Smooth muscle cell (in vitro differentiated cells): ENCODE results near the gene SBNO2. TPM values are rescaled to one million over a fixed set of nuclear protein-coding genes. Genes with fewer than 3 reads are reported as not detected.

Source experiments
- DNase-seq: peaks from one replicate; lab custom pipeline; 2025; ENCODE audit not compliant: unreplicated experiment; lab: John Stamatoyannopoulos, UW
- H2AFZ ChIP-seq: fragments of 200-600 bp; sonication (generic); 2 replicates; pipeline ENCODE4 v1.6.0; 2016; ENCODE audit warnings: antibody characterized with exemption, low read depth, mild to moderate bottlenecking
- H3F3A ChIP-seq: fragments of 200-600 bp; sonication (generic); 2 replicates; pipeline ENCODE4 v1.6.0; 2017; ENCODE audit warnings: antibody characterized with exemption, low read depth
- H3K27ac ChIP-seq: fragments of 200-600 bp; sonication (generic); 2 replicates; pipeline ENCODE4 v1.5.1; 2016; ENCODE audit warnings: low read depth, mild to moderate bottlenecking
- H3K27me3 ChIP-seq: fragments of 200-600 bp; sonication (generic); 2 replicates; pipeline ENCODE4 v1.6.1; 2016; ENCODE audit warnings: low read depth, mild to moderate bottlenecking
- H3K36me3 ChIP-seq: fragments of 200-600 bp; sonication (generic); 2 replicates; pipeline ENCODE4 v1.5.1; 2016; ENCODE audit warnings: low read depth
- H3K4me1 ChIP-seq: fragments of 200-600 bp; sonication (generic); 2 replicates; pipeline ENCODE4 v1.5.1; 2016; ENCODE audit warnings: low read depth
- H3K4me2 ChIP-seq: fragments of 200-600 bp; sonication (generic); 2 replicates; pipeline ENCODE4 v1.6.0; 2016; ENCODE audit warnings: mild to moderate bottlenecking
- H3K4me3 ChIP-seq: fragments of 200-600 bp; sonication (generic); 2 replicates; pipeline ENCODE4 v1.5.1; 2016; ENCODE audit warnings: mild to moderate bottlenecking
- H3K79me2 ChIP-seq: fragments of 200-600 bp; sonication (generic); 2 replicates; pipeline ENCODE4 v1.6.0; 2016; ENCODE audit warnings: low read depth, mild to moderate bottlenecking
- H3K9ac ChIP-seq: fragments of 200-600 bp; sonication (generic); 2 replicates; pipeline ENCODE4 v1.6.0; 2016; ENCODE audit warnings: low read depth
- H3K9me3 ChIP-seq: fragments of 200-600 bp; sonication (generic); replicated peaks from 2 replicates; pipeline ENCODE4 v1.5.1; 2016; ENCODE audit warnings: low read depth
- H4K20me1 ChIP-seq: fragments of 200-600 bp; sonication (generic); 2 replicates; pipeline ENCODE4 v1.6.0; 2016; ENCODE audit warnings: low read depth
- CTCF ChIP-seq: fragments of 200-600 bp; sonication (generic); IDR thresholded peaks from 2 replicates; pipeline ENCODE4 v1.5.1; 2017; ENCODE audit warnings: borderline replicate concordance, mild to moderate bottlenecking, antibody characterized with exemption; ENCODE audit not compliant: insufficient read depth, poor library complexity, severe bottlenecking
- WGBS: methylation state at CpG from one replicate; pipeline ENCODE4 v1.1.7; 2016; ENCODE audit warnings: low lambda C conversion rate; 5-methylcytosine and 5-hydroxymethylcytosine counted together
- polyA plus RNA-seq: library from polyadenylated mRNA; unstranded; fragments of >200 nt; fragmentation: Nextera tagmentation; extraction: Ambion mirVana; gene quantifications from 2 replicates; pipeline ENCODE4 v1.2.1, GENCODE V29; 2016
- total RNA-seq: library from RNA; depleted of rRNA; stranded (reverse); fragments of >200 nt; gene quantifications from 2 replicates; pipeline ENCODE4 v1.2.3, GENCODE V29; 2014

SBNO2 gene
- total and polyA plus RNA-seq, 2 experiments from 2014 or later, result 16.4 to 17.6 TPM

DNA sequence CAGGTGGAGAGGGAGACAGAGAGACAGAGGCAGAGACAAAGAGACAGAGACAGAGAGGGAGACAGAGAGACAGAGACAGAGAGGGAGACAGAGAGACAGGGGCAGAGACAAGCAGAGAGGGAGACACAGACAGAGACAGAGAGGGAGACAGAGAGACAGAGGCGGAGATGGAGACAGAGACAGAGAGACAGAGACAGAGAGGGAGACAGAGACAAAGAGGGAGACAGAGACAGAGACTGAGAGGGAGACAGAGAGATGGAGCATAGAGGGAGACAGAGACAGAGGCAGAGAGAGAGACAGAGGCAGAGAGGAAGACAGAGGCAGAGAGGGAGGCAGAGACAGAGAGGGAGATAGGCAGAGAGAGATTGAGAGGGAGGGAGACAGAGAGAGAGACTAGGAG, 29.3 kb downstream of the SBNO2 start:
- Histone ChIP-seq H4K20me1 (peaks cover 7% of the 10 kb centered on the region), H3K27ac (no peak overlapping the region), H3K36me3 (no peaks in the 10 kb centered on the region), H3K27me3 (no peaks in the 10 kb centered on the region), H3F3A (no peaks in the 10 kb centered on the region), H2AFZ (no peak overlapping the region), H3K4me2 (no peak overlapping the region), H3K79me2 (no peaks in the 10 kb centered on the region), H3K9ac (no peak overlapping the region), H3K9me3 (no peaks in the 10 kb centered on the region), H3K4me3 (no peak overlapping the region), H3K4me1 (no peaks in the 10 kb centered on the region)
- WGBS, result 70% methylated on average over 1 of the region's 1 CpG
- DNase-seq, result no peak
- TF ChIP-seq CTCF, result no peak

- no peaks in the 10 kb centered on the region for H3K36me3 ChIP-seq
- no peak overlapping the region for H2AFZ ChIP-seq
- H3K27ac ChIP-seq, result no peak overlapping the region
- H4K20me1 ChIP-seq, result no peaks in the 10 kb centered on the region
- H3K9ac ChIP-seq, result no peak overlapping the region
- WGBS, result 97% methylated on average over 32 of the region's 33 CpGs
- H3F3A ChIP-seq, result no peaks in the 10 kb centered on the region
- H3K79me2 ChIP-seq, result peaks cover 3% of the 10 kb centered on the region
- H3K4me2 ChIP-seq, result no peak overlapping the region
- H3K9me3 ChIP-seq, result no peaks in the 10 kb centered on the region
- no peak for DNase-seq
- no peaks in the 10 kb centered on the region for H3K4me1 ChIP-seq
- no peak for TF ChIP-seq CTCF
- no peak overlapping the region for H3K4me3 ChIP-seq
- H3K27me3 ChIP-seq, result no peaks in the 10 kb centered on the region
These were observed 30.2 kb downstream of the SBNO2 start for GRCh38 chr19:1143828-1144399.

- Histone ChIP-seq H3F3A (no peaks in the 10 kb centered on the region), H3K79me2 (peaks cover 3% of the 10 kb centered on the region)
These were observed 32.1 kb downstream of the SBNO2 start for GRCh38 chr19:1141944-1142343.

More at GRCh38 chr19:1141944-1142343, 32.1 kb downstream of the SBNO2 start:
- Histone ChIP-seq H3K4me2 (no peak overlapping the region), H2AFZ (no peak overlapping the region), H3K9me3 (no peaks in the 10 kb centered on the region), H3K27ac (no peak overlapping the region), H3K9ac (no peak overlapping the region), H3K27me3 (no peaks in the 10 kb centered on the region), H3K36me3 (no peaks in the 10 kb centered on the region), H3K4me3 (no peak overlapping the region), H3K4me1 (no peaks in the 10 kb centered on the region), H4K20me1 (peaks cover under 1% of the 10 kb centered on the region)
- no peak for TF ChIP-seq CTCF
- DNase-seq, result no peak
- WGBS, result 84% methylated on average over 5 of the region's 5 CpGs
